SK-MEL-5 (cell line): Measurements from ENCODE around the gene YJU2. TPM values are rescaled to one million over a fixed set of nuclear protein-coding genes. Genes with fewer than 3 reads are reported as not detected.
"Not testable (repeated sequence)": the region's sequence is repeated elsewhere in the genome, so short reads cannot be mapped to it uniquely, and the experiment has no call there.

Source experiments
- DNase-seq: peaks from one replicate; pipeline ENCODE4 v3.0.0-alpha.2; 2016; ENCODE audit warnings: low read depth, low spot score
- in situ Hi-C: cut with HindIII; loops from 2 replicates; pipeline ENCODE4 v1.10.0; 2016; ENCODE audit warnings: low sequenced_read_pairs, high pct_unique_total_duplicates, low pct_unique_long_range_greater_than_20kb
- total RNA-seq: library from RNA; depleted of rRNA; stranded (reverse); fragments of >200 nt; shearing (Covaris generic); gene quantifications from 2 replicates; pipeline ENCODE4 v1.2.3, GENCODE V29; 2014

The YJU2 gene
- total RNA-seq, 1 experiment from 2014 or later = 20.2 TPM

GRCh38 chr19:4279530-4280422 lies 32.9 kb downstream of the YJU2 start:
- in situ Hi-C loops = no loop called here
- DNase-seq = no peak

GRCh38 chr19:4284176-4284958 lies 37.5 kb downstream of the YJU2 start:
- in situ Hi-C loops = no loop called here
- peak; percentile 65 for DNase-seq

GRCh38 chr19:4284974-4285373 lies 38.1 kb downstream of the YJU2 start:
- in situ Hi-C loops = no loop called here

GRCh38 chr19:4286141-4286540 lies 39.3 kb downstream of the YJU2 start:
- DNase-seq, in situ Hi-C loops: not testable (repeated sequence)

More at GRCh38 chr19:4284974-4285373, 38.1 kb downstream of the YJU2 start:
- DNase-seq = no peak

- in situ Hi-C loops = no loop called here
- DNase-seq = no peak
Measured at GRCh38 chr19:4288091-4288777, 41.4 kb downstream of the YJU2 start.

GRCh38 chr19:4291184-4291732 lies 44.4 kb downstream of the YJU2 start:
- in situ Hi-C loops = no loop called here
- DNase-seq = no peak

- in situ Hi-C loops = no loop called here
Measured at GRCh38 chr19:4292515-4292914, 45.6 kb downstream of the YJU2 start.

GRCh38 chr19:4294389-4294788 lies 47.5 kb downstream of the YJU2 start:
- in situ Hi-C loops = no loop called here
- DNase-seq = no peak

More at GRCh38 chr19:4292515-4292914, 45.6 kb downstream of the YJU2 start:
- DNase-seq = no peak

GRCh38 chr19:4295972-4296771 lies 49.3 kb downstream of the YJU2 start:
- no peak for DNase-seq
- in situ Hi-C loops = no loop called here

- in situ Hi-C loops = no loop called here
- DNase-seq = no peak
Measured at GRCh38 chr19:4297901-4298809, 51.3 kb downstream of the YJU2 start.

- in situ Hi-C loops = no loop called here
- no peak for DNase-seq
Measured at GRCh38 chr19:4298810-4299550, 52.1 kb downstream of the YJU2 start.

GRCh38 chr19:4300589-4300988 lies 53.7 kb downstream of the YJU2 start:
- DNase-seq = no peak
- in situ Hi-C loops = no loop called here

GRCh38 chr19:4301590-4302242 lies 54.8 kb downstream of the YJU2 start:
- in situ Hi-C loops = no loop called here
- no peak for DNase-seq

GRCh38 chr19:4302243-4302640 lies 55.4 kb downstream of the YJU2 start, which contains the start of gene TMIGD2:
TSS of gene TMIGD2 (minus strand) at chr19:4302389. CDS start at chr19:4302385, 4 bp downstream.
- in situ Hi-C loops = no loop called here
- DNase-seq = no peak
